HFFc6 (cell line): ENCODE measurements around the gene EIF4G3. TPM values are rescaled to one million over a fixed set of nuclear protein-coding genes. Genes with fewer than 3 reads are reported as not detected.

Source experiments
- DNase-seq: peaks from one replicate; pipeline ENCODE4 v3.0.0-alpha.2; 2018
- H3K27ac Mint-ChIP-seq: 2 replicates; pipeline ENCODE4 v1.8.0; 2020; ENCODE audit warnings: mild to moderate bottlenecking, mixed read lengths
- H3K27me3 Mint-ChIP-seq: 2 replicates; pipeline ENCODE4 v1.8.0; 2021; ENCODE audit warnings: mild to moderate bottlenecking, moderate library complexity, mixed read lengths; ENCODE audit not compliant: insufficient read depth
- H3K36me3 Mint-ChIP-seq: 2 replicates; pipeline ENCODE4 v1.8.0; 2021; ENCODE audit warnings: low read depth, mixed read lengths
- H3K4me1 Mint-ChIP-seq: 2 replicates; pipeline ENCODE4 v1.8.0; 2020; ENCODE audit warnings: low read depth, mixed read lengths
- H3K4me3 Mint-ChIP-seq: 2 replicates; pipeline ENCODE4 v1.8.0; 2020; ENCODE audit warnings: mild to moderate bottlenecking, moderate library complexity, mixed read lengths
- H3K9me3 Mint-ChIP-seq: 2 replicates; pipeline ENCODE4 v1.8.0; 2020; ENCODE audit warnings: mild to moderate bottlenecking, mixed read lengths
- CTCF ChIP-seq: fragments of 200-600 bp; sonication (generic); IDR thresholded peaks from 2 replicates; pipeline ENCODE4 v1.5.0; 2021; ENCODE audit warnings: antibody characterized with exemption, mild to moderate bottlenecking
- total RNA-seq, 6 experiments: library from RNA; stranded (reverse); fragmentation: NEBNext Ultra II Directional; extraction: Animal tissue kit (Norgen Biotek cat#: 25700); gene quantifications; 2 replicates in 1 of 6; 3 replicates in 5 of 6; pipeline ENCODE4 v1.2.3, GENCODE V29; 2021

The EIF4G3 gene
- total RNA-seq, 6 experiments from 2014 or later = 79.5 to 88.6 (median 82.0) TPM

DNA sequence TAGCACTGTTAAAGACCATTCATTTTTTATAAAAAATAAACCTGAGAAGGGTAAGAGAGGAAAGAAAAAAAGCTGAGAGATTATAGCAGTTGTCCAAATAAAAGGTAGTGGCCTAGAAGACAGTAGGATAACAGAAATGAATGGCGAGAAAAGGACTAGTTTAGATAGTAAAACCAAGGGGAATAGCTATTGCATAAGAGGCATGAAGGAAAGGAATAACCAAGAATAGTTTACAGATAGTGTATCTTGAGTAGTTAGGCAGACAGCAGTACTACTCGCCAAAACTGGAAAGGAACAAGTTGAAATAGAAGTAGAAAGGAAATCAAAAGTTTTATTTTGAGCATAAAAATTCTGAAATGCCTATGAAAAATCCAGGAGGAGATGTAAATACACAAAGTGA lies 70.5 kb downstream of the EIF4G3 start:
- Mint-ChIP-seq H3K27me3 (no peaks in the 10 kb centered on the region; the same call in 1 of the 2 replicates), H3K4me1 (peaks cover 7% of the 10 kb centered on the region), H3K4me3 (no peak overlapping the region), H3K27ac (no peak overlapping the region), H3K9me3 (no peaks in the 10 kb centered on the region), H3K36me3 (peaks cover 31% of the 10 kb centered on the region)
- DNase-seq = no peak
- TF ChIP-seq CTCF = no peak

GRCh38 chr1:21105807-21106206 lies 70.9 kb downstream of the EIF4G3 start:
- H3K9me3 Mint-ChIP-seq = no peaks in the 10 kb centered on the region
- H3K27me3 Mint-ChIP-seq = peaks cover 1% of the 10 kb centered on the region; the same call in 1 of the 2 replicates
- H3K27ac Mint-ChIP-seq = no peak overlapping the region
- peaks cover 31% of the 10 kb centered on the region for H3K36me3 Mint-ChIP-seq
- DNase-seq = no peak
- no peak overlapping the region for H3K4me3 Mint-ChIP-seq
- no peak for TF ChIP-seq CTCF
- peaks cover 3% of the 10 kb centered on the region for H3K4me1 Mint-ChIP-seq

GRCh38 chr1:21104683-21105082 lies 72.0 kb downstream of the EIF4G3 start:
- Mint-ChIP-seq H3K4me3 (no peak overlapping the region), H3K9me3 (0 out of 2 replicates have a peak, but pooled peaks cover 2% of the 10 kb centered on the region), H3K4me1 (peaks cover 3% of the 10 kb centered on the region), H3K27ac (no peak overlapping the region), H3K36me3 (peaks cover 40% of the 10 kb centered on the region), H3K27me3 (peaks cover 2% of the 10 kb centered on the region; the same call in 1 of the 2 replicates)
- no peak for TF ChIP-seq CTCF
- DNase-seq = no peak

- Mint-ChIP-seq H3K9me3 (peaks cover 12% of the 10 kb centered on the region), H3K4me3 (no peak overlapping the region), H3K27me3 (peaks cover 5% of the 10 kb centered on the region), H3K4me1 (peaks cover 15% of the 10 kb centered on the region), H3K36me3 (peaks cover 61% of the 10 kb centered on the region), H3K27ac (no peak overlapping the region)
- DNase-seq = no peak
- TF ChIP-seq CTCF = no peak
Measured at GRCh38 chr1:21100481-21100921, 76.2 kb downstream of the EIF4G3 start.

DNA sequence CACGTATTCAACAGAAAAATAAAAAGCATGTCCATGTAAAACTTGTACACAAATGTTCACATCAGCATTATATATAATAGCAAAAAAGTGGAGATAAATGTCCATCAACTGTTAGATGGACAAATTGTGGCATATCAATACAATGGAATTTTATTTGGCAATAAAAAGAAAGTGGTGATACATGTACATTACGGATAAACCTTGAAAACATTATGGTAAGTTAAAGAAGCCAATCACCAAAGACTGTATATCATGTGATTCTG lies 76.9 kb downstream of the EIF4G3 start:
- Mint-ChIP-seq H3K4me1 (peaks cover 15% of the 10 kb centered on the region), H3K27ac (no peak overlapping the region), H3K36me3 (peaks cover 63% of the 10 kb centered on the region), H3K27me3 (peaks cover 5% of the 10 kb centered on the region), H3K9me3 (peaks cover 12% of the 10 kb centered on the region), H3K4me3 (no peak overlapping the region)
- TF ChIP-seq CTCF = no peak
- DNase-seq = no peak
